Measurements from ENCODE around the gene RNF215. TPM values are rescaled to one million over a fixed set of nuclear protein-coding genes. Genes with fewer than 3 reads are reported as not detected.

RNF215 gene
- total and polyA plus RNA-seq, 2 of the 13 experiments (the other 11 are each of a cell fraction or from before 2014, with no cell fraction given), result 5.3 to 6.1 TPM

- TF ChIP-seq ZNF296 (CRISPR knock-in tag; conservative IDR thresholded peaks at IDR 0.05) (no peak), KDM3A (CRISPR knock-in tag; IDR thresholded peaks at IDR 0.05; ENCODE audit: low read depth) (no peak), ZNF12 (CRISPR knock-in tag; IDR thresholded peaks at IDR 0.05) (no peak), MED8 (CRISPR knock-in tag; IDR thresholded peaks at IDR 0.05; ENCODE audit: insufficient replicate concordance) (no peak), BRF2 (CRISPR knock-in tag; IDR thresholded peaks at IDR 0.05) (no peak), MIER2 (CRISPR knock-in tag; IDR thresholded peaks at IDR 0.05) (no peak), ZNF10 (CRISPR knock-in tag; IDR thresholded peaks at IDR 0.05; ENCODE audit: borderline replicate concordance, low read depth) (no peak), ZNF253 (CRISPR knock-in tag; IDR thresholded peaks at IDR 0.05; ENCODE audit: borderline replicate concordance) (no peak), SP2 (CRISPR knock-in tag; IDR thresholded peaks at IDR 0.05) (no peak), ZNF274 (CRISPR knock-in tag; IDR thresholded peaks at IDR 0.05) (no peak), HNRNPL (IDR thresholded peaks at IDR 0.05; ENCODE audit: low read depth, low read length) (no peak), PHF21A (CRISPR knock-in tag; IDR thresholded peaks at IDR 0.05) (no peak), NFIB (CRISPR knock-in tag; IDR thresholded peaks at IDR 0.05; ENCODE audit: borderline replicate concordance) (no peak), MEF2D (CRISPR knock-in tag; IDR thresholded peaks at IDR 0.05) (no peak), ZNF616 (CRISPR knock-in tag; IDR thresholded peaks at IDR 0.05; ENCODE audit: low read depth) (0 out of 2 replicates have a peak, but pooled peaks have one; percentile 49), ZBTB4 (CRISPR knock-in tag; IDR thresholded peaks at IDR 0.05; ENCODE audit: borderline replicate concordance) (no peak), HDAC2 (CRISPR knock-in tag; IDR thresholded peaks at IDR 0.05) (no peak)
- TF ChIP-seq, protein P1, sequence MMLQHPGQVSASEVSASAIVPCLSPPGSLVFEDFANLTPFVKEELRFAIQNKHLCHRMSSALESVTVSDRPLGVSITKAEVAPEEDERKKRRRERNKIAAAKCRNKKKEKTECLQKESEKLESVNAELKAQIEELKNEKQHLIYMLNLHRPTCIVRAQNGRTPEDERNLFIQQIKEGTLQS (CRISPR knock-in tag; IDR thresholded peaks at IDR 0.05), result no peak
- TF ChIP-seq, protein P2, sequence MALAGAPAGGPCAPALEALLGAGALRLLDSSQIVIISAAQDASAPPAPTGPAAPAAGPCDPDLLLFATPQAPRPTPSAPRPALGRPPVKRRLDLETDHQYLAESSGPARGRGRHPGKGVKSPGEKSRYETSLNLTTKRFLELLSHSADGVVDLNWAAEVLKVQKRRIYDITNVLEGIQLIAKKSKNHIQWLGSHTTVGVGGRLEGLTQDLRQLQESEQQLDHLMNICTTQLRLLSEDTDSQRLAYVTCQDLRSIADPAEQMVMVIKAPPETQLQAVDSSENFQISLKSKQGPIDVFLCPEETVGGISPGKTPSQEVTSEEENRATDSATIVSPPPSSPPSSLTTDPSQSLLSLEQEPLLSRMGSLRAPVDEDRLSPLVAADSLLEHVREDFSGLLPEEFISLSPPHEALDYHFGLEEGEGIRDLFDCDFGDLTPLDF (CRISPR knock-in tag; IDR thresholded peaks at IDR 0.05), result no peak
- TF ChIP-seq, protein P3, sequence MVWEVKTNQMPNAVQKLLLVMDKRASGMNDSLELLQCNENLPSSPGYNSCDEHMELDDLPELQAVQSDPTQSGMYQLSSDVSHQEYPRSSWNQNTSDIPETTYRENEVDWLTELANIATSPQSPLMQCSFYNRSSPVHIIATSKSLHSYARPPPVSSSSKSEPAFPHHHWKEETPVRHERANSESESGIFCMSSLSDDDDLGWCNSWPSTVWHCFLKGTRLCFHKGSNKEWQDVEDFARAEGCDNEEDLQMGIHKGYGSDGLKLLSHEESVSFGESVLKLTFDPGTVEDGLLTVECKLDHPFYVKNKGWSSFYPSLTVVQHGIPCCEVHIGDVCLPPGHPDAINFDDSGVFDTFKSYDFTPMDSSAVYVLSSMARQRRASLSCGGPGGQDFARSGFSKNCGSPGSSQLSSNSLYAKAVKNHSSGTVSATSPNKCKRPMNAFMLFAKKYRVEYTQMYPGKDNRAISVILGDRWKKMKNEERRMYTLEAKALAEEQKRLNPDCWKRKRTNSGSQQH (CRISPR knock-in tag; IDR thresholded peaks at IDR 0.05; ENCODE audit: low read depth), result no peak
Measured at GRCh38 chr22:30386960-30387827, at the start of gene RNF215 (continued).
